Keratinocyte (primary cell): ENCODE data around the gene DNPH1.

ENCODE experiments used
- EZH2 ChIP-seq: IDR thresholded peaks from one replicate; pipeline ENCODE4 v1.6.1; 2012; ENCODE audit warnings: inconsistent platforms, mild to moderate bottlenecking, low read length, moderate library complexity
- TF ChIP-seq, protein P1 (sequence below), 3 experiments: IDR thresholded peaks in 1 of 3; conservative IDR thresholded peaks in 1 of 3; optimal IDR thresholded peaks in 1 of 3; 2 replicates in 2 of 3; 3 replicates in 1 of 3; pipeline versions ENCODE3 to v1.5.1; 2011; ENCODE audit warnings: low read length in 3 of 3, mild to moderate bottlenecking in 3 of 3, moderate library complexity in 2 of 3, control low read depth in 1 of 3, inconsistent platforms in 1 of 3; ENCODE audit not compliant: insufficient read depth in 2 of 3; ENCODE audit errors: extremely low read depth in 1 of 3

- no peak for TF ChIP-seq EZH2
- TF ChIP-seq, protein P1, sequence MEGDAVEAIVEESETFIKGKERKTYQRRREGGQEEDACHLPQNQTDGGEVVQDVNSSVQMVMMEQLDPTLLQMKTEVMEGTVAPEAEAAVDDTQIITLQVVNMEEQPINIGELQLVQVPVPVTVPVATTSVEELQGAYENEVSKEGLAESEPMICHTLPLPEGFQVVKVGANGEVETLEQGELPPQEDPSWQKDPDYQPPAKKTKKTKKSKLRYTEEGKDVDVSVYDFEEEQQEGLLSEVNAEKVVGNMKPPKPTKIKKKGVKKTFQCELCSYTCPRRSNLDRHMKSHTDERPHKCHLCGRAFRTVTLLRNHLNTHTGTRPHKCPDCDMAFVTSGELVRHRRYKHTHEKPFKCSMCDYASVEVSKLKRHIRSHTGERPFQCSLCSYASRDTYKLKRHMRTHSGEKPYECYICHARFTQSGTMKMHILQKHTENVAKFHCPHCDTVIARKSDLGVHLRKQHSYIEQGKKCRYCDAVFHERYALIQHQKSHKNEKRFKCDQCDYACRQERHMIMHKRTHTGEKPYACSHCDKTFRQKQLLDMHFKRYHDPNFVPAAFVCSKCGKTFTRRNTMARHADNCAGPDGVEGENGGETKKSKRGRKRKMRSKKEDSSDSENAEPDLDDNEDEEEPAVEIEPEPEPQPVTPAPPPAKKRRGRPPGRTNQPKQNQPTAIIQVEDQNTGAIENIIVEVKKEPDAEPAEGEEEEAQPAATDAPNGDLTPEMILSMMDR (optimal IDR thresholded peaks at IDR 0.05 in 1 of 3, IDR thresholded peaks at IDR 0.05 in 1 of 3, conservative IDR thresholded peaks at IDR 0.05 in 1 of 3; ENCODE audit: extremely low read depth in 1 of 3, insufficient read depth in 2 of 3, low read length in 3 of 3), result no peak
Observed at GRCh38 chr6:43203029-43203717, 26.1 kb downstream of the DNPH1 start.
